GM19452 (cell line): ENCODE data around the gene PGAP1.

ENCODE experiments used
- ATAC-seq: cut with Tn5 transposase; IDR thresholded peaks from one replicate; pipeline ENCODE4 v1.9.1; 2021; ENCODE audit not compliant: unreplicated experiment

The PGAP1 gene

DNA sequence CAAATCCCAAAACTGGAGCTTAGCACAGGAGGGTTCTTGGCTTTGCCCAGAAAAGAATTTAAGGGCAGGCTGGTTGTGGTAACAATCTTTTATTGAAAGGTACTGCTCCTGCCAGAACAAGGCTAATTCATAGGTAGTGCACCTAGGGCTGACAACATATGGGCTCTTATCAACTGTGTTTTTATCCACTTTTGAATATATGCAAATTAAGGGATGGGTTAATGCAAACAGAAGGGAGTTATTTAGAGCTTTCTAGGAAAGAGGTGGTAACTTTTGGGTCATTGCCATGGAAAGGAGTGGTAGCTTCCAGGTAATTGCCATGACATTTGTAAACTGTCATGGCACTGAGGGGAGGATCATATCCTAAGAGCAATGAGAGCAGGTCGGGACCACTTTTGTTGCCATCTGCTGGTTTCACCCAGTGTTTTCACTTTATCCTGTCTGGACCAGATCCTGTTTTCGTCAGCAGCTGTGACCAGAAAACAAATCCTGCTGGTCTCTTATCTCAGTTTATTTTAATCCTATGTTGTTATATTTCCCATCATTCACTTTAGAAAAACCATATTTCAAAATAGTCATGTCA lies 118.3 kb downstream of the PGAP1 start:
- no peak for ATAC-seq

GRCh38 chr2:196804381-196804780 lies 122.1 kb downstream of the PGAP1 start:
- ATAC-seq, result no peak

DNA sequence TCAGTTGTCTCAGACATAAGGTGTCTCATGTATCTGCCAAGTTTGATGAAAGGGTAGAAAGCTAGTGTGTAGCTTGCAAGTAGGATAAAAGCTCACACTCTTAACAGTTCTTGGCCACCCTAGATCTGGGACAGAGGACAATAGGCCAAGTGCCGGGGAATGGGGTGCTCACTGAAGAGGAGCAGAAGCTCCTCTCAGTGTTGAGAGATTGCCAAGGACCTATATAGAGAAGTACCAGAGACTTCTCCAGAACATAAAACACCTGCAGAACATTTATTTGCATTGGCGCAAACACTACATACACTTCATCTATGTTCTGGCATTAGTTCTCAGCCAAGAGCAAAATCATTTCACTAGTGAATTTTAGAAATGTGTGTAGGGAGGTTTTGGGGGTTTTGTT lies 124.1 kb downstream of the PGAP1 start:
- no peak for ATAC-seq

DNA sequence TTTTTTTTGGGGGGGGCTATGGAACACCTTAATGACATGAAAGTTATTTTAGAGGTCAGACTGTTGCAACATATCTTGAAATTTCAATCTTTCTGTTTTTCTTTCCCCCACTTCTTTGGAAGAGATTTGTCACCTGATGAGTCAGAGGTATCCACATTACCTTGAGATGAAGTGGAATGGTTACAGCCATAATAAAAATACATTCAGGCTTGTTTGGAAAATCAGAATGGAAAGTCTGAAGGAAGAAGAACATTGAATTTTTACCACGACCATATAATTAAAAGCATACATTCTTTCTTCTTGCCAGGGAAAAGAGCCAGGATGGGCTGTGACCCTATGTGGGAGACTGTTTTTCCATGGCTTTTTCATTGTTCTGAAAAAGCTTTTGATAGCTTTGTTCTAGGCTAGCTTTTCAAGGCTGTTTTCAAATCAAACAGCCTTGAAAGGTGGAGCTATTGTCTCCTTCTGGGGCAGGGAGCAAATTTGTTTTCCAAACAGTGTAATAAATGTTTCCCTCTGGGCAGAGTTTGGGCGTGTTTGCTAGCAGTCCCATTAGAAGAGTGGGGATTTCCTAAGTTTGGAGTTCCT lies 124.7 kb downstream of the PGAP1 start:
- no peak for ATAC-seq

- no peak for ATAC-seq
These were observed 127.5 kb downstream of the PGAP1 start for GRCh38 chr2:196798980-196799379.

DNA sequence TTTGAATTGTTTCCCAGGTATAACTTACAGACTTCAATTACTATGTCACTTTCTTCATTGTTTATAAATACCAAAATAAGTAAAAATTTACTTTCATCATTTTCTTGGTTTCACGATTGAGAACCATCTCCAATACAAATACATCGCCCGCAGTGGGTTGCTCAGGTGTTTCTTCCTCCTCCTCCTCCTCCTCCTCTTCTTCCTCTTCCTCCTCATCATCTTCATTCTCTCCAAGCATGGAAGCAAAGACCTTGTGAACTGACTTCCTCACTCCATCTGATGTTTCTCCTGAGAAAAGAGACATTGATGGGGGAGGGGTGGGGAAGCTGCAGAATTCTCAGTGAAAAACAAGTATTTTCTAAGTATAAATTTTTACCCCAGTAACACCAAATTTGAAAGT lies 133.6 kb downstream of the PGAP1 start:
- no peak for ATAC-seq

- no peak for ATAC-seq
These were observed 142.9 kb downstream of the PGAP1 start for GRCh38 chr2:196783431-196784094.
